OCI-LY1 (cell line): ENCODE measurements around the gene SDK1.

Source experiments
- H2AFZ ChIP-seq: fragments of 200-600 bp; sonication (generic), shearing (Covaris generic); 2 replicates; pipeline ENCODE4 v1.6.0; 2014; ENCODE audit warnings: antibody characterized with exemption, mild to moderate bottlenecking, low read length
- H3F3A ChIP-seq: fragments of 200-600 bp; sonication (generic), shearing (Covaris generic); 2 replicates; pipeline ENCODE4 v1.6.0; 2014; ENCODE audit warnings: mild to moderate bottlenecking, antibody characterized with exemption, low read length, moderate library complexity; ENCODE audit not compliant: insufficient read depth
- H3K27ac ChIP-seq: fragments of 200-600 bp; sonication (generic); 2 replicates; pipeline ENCODE4 v1.5.1; 2014; ENCODE audit warnings: low read length, mixed run types, mild to moderate bottlenecking, low read depth; ENCODE audit not compliant: poor library complexity, severe bottlenecking
- H3K27me3 ChIP-seq: fragments of 200-600 bp; sonication (generic); 2 replicates; pipeline ENCODE4 v1.6.0; 2014; ENCODE audit warnings: antibody characterized with exemption, mild to moderate bottlenecking, low read length, moderate library complexity; ENCODE audit not compliant: insufficient read depth
- H3K36me3 ChIP-seq: fragments of 200-600 bp; sonication (generic); 2 replicates; pipeline ENCODE4 v1.6.1; 2014; ENCODE audit warnings: mild to moderate bottlenecking, antibody characterized with exemption, low read length, moderate library complexity, mixed read lengths; ENCODE audit not compliant: insufficient read depth
- H3K4me1 ChIP-seq: fragments of 200-600 bp; sonication (generic); 2 replicates; pipeline ENCODE4 v1.5.1; 2014; ENCODE audit warnings: mild to moderate bottlenecking, low read length, moderate library complexity; ENCODE audit not compliant: insufficient read depth, severe bottlenecking
- H3K4me2 ChIP-seq: fragments of 200-600 bp; sonication (generic), shearing (Covaris generic); 2 replicates; pipeline ENCODE4 v1.6.1; 2014; ENCODE audit warnings: low read length
- H3K4me3 ChIP-seq: fragments of 200-600 bp; sonication (generic); 2 replicates; pipeline ENCODE4 v1.5.1; 2014; ENCODE audit warnings: low read length, low read depth, mild to moderate bottlenecking, mixed read lengths; ENCODE audit not compliant: poor library complexity, severe bottlenecking
- H3K79me2 ChIP-seq: fragments of 200-600 bp; shearing (Covaris generic); 2 replicates; pipeline ENCODE4 v1.6.1; 2016; ENCODE audit warnings: mixed run types, low read length, mixed read lengths; ENCODE audit not compliant: insufficient read depth
- H3K9ac ChIP-seq: fragments of 200-600 bp; sonication (generic), shearing (Covaris generic); 2 replicates; pipeline ENCODE4 v1.6.1; 2014; ENCODE audit warnings: mild to moderate bottlenecking, low read length, mixed read lengths
- H3K9me2 ChIP-seq: fragments of 200-600 bp; sonication (generic), shearing (Covaris generic); 2 replicates; pipeline ENCODE4 v1.6.1; 2014; ENCODE audit warnings: low read depth, mild to moderate bottlenecking, low read length, mixed read lengths
- H3K9me3 ChIP-seq: fragments of 200-600 bp; shearing (Covaris generic); 2 replicates; pipeline ENCODE4 v1.6.1; 2014; ENCODE audit warnings: low read length, mixed read lengths
- H4K20me1 ChIP-seq: fragments of 200-600 bp; sonication (generic), shearing (Covaris generic); 2 replicates; pipeline ENCODE4 v1.6.0; 2016; ENCODE audit warnings: mild to moderate bottlenecking, low read length; ENCODE audit not compliant: insufficient read depth
- EZH2 ChIP-seq: fragments of 200-600 bp; sonication (generic), shearing (Covaris generic); IDR thresholded peaks from 2 replicates; pipeline ENCODE4 v1.8.0; 2017; ENCODE audit warnings: borderline replicate concordance, mixed run types, mild to moderate bottlenecking, antibody characterized with exemption, low read length, moderate library complexity, mixed read lengths
- TF ChIP-seq, protein P1 (sequence below): fragments of 200-600 bp; sonication (generic), shearing (Covaris generic); IDR thresholded peaks from 2 replicates; pipeline ENCODE4 v1.5.1; 2017; ENCODE audit warnings: mild to moderate bottlenecking, antibody characterized with exemption, low read length, moderate library complexity, mixed read lengths

Gene SDK1

DNA sequence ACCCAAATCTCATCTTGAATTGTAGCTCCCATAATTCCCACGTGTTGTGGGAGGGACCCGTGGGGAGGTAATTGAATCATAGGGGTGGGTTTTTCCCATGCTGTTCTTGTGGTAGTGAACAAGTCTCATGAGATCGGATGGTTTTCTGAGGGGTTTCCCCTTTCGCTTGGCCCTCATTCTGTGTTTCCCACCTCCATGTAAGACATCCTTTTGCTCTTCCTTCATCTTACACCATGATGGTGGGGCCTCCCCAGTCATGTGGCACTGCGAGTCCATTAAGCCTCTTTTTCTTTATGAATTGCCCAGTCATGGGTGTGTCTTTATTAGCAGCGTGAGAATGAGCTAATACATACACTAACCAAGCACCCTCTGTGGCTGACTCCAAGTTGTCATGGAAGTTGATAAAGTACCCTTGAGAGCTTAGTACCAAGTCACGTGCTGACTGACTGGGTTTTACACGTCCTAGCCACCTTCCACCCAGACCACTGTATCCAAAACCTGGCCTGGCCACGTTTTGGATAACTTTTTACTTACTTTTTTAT is 614.4 kb downstream of the SDK1 start:
- Histone ChIP-seq H3K79me2 (no peaks in the 10 kb centered on the region), H2AFZ (no peak overlapping the region), H3K9me2 (no peaks in the 10 kb centered on the region), H3K4me2 (no peak overlapping the region), H3F3A (no peaks in the 10 kb centered on the region), H3K4me3 (no peak overlapping the region), H3K9ac (no peak overlapping the region), H3K9me3 (no peaks in the 10 kb centered on the region), H3K36me3 (no peaks in the 10 kb centered on the region), H4K20me1 (no peaks in the 10 kb centered on the region), H3K27ac (no peak overlapping the region), H3K4me1 (peaks cover 42% of the 10 kb centered on the region), H3K27me3 (no peaks in the 10 kb centered on the region)
- TF ChIP-seq EZH2 = no peak
- TF ChIP-seq, protein P1, sequence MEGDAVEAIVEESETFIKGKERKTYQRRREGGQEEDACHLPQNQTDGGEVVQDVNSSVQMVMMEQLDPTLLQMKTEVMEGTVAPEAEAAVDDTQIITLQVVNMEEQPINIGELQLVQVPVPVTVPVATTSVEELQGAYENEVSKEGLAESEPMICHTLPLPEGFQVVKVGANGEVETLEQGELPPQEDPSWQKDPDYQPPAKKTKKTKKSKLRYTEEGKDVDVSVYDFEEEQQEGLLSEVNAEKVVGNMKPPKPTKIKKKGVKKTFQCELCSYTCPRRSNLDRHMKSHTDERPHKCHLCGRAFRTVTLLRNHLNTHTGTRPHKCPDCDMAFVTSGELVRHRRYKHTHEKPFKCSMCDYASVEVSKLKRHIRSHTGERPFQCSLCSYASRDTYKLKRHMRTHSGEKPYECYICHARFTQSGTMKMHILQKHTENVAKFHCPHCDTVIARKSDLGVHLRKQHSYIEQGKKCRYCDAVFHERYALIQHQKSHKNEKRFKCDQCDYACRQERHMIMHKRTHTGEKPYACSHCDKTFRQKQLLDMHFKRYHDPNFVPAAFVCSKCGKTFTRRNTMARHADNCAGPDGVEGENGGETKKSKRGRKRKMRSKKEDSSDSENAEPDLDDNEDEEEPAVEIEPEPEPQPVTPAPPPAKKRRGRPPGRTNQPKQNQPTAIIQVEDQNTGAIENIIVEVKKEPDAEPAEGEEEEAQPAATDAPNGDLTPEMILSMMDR = no peak

DNA sequence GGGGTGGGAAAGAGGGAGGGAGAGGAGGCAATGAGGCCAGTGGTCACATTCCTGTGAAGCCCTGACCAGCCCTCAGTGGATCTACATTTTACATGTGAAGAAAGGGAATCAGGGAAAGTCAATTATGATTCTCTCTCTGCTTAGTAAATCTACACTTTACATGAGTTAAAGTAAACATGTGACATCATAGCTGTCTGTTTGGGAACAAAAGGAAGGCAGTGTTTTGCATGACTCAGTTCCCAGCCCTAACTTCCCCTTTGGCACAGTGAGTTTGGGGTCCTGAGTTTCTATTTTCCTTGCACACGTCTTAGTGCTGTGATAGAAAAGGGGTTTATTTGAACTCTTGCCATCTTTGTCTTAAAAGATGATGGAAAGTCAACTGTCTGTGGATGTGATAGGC is 615.1 kb downstream of the SDK1 start:
- Histone ChIP-seq H4K20me1 (no peaks in the 10 kb centered on the region), H3K4me2 (no peak overlapping the region)

DNA sequence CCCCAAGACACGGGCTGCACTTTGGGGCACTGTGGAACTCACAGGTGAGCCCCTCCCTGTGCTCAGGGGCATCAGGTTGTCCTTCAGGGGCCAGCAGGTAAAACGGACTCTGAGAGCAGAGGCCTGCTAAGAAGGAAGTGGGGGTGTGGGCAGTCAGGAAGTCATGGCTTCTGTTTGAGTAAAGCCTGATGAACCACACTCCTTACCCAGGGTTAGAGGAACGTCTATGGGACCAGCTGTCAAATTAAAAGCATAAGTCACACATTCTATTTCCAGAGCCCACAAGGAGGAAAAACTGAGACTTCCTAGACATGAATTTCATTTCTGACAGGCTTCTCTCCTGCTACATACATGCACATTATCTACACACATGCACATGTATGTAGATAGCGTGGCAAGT is 616.4 kb downstream of the SDK1 start:
- no peaks in the 10 kb centered on the region for H3F3A ChIP-seq
- no peak overlapping the region for H3K4me2 ChIP-seq
- no peak overlapping the region for H3K4me3 ChIP-seq
- H3K36me3 ChIP-seq = no peaks in the 10 kb centered on the region
- no peaks in the 10 kb centered on the region for H3K79me2 ChIP-seq
- no peaks in the 10 kb centered on the region for H3K9me2 ChIP-seq
- H3K9ac ChIP-seq = no peak overlapping the region
- peaks cover 34% of the 10 kb centered on the region for H3K4me1 ChIP-seq
- H3K9me3 ChIP-seq = no peaks in the 10 kb centered on the region
- no peaks in the 10 kb centered on the region for H3K27me3 ChIP-seq
- no peak overlapping the region for H3K27ac ChIP-seq
- no peak overlapping the region for H2AFZ ChIP-seq
- TF ChIP-seq, protein P1 = no peak
- TF ChIP-seq EZH2 = no peak
- H4K20me1 ChIP-seq = no peaks in the 10 kb centered on the region

More for the DNA sequence above, 615.1 kb downstream of the SDK1 start:
- no peaks in the 10 kb centered on the region for H3K9me3 ChIP-seq
- H3F3A ChIP-seq = no peaks in the 10 kb centered on the region
- H3K4me3 ChIP-seq = no peak overlapping the region
- no peaks in the 10 kb centered on the region for H3K27me3 ChIP-seq
- TF ChIP-seq, protein P1 = no peak
- no peak for TF ChIP-seq EZH2
- H2AFZ ChIP-seq = no peak overlapping the region
- no peaks in the 10 kb centered on the region for H3K36me3 ChIP-seq
- H3K4me1 ChIP-seq = peaks cover 42% of the 10 kb centered on the region
- no peak overlapping the region for H3K9ac ChIP-seq
- H3K27ac ChIP-seq = no peak overlapping the region
- no peaks in the 10 kb centered on the region for H3K79me2 ChIP-seq
- no peaks in the 10 kb centered on the region for H3K9me2 ChIP-seq
